ENCODE measurements around the gene ACTL8. TPM values are rescaled to one million over a fixed set of nuclear protein-coding genes. Genes with fewer than 3 reads are reported as not detected.

Gene ACTL8
- total and polyA plus RNA-seq, 2 donors (not counting 1 experiment from before 2014, with no cell fraction given), result 0.15 TPM; not detected in 1

- no peaks in the 10 kb centered on the region for H3K27me3 ChIP-seq (ENCODE audit: control insufficient read depth, insufficient read depth, low read length)
- no peak overlapping the region for H3K9ac ChIP-seq (ENCODE audit: insufficient read depth, low read length)
- H2AFZ ChIP-seq (ENCODE audit: low read length), result no peak overlapping the region
- H3K79me2 ChIP-seq (ENCODE audit: control insufficient read depth, insufficient read depth, low read length), result no peaks in the 10 kb centered on the region
- DNase-seq (ENCODE audit: low read depth in 2 of 2), result no peak
- TF ChIP-seq EZH2 (IDR thresholded peaks at IDR 0.05; ENCODE audit: low read length, missing control alignments) (no peak), CTCF (conservative IDR thresholded peaks at IDR 0.05 in 1 of 2, IDR thresholded peaks at IDR 0.05 in 1 of 2; ENCODE audit: low read depth in 1 of 2, low read length in 2 of 2) (no peak)
- H3K9me3 ChIP-seq (ENCODE audit: control insufficient read depth, insufficient read depth, low read depth, low read length), result no peaks in the 10 kb centered on the region
- no peaks in the 10 kb centered on the region for H3K4me1 ChIP-seq (ENCODE audit: control insufficient read depth, extremely low read depth, insufficient read depth, low read length)
- H4K20me1 ChIP-seq (ENCODE audit: control insufficient read depth, extremely low read depth, insufficient read depth, low read length), result no peaks in the 10 kb centered on the region
- H3K4me2 ChIP-seq (ENCODE audit: extremely low read depth, insufficient read depth, low read length), result no peak overlapping the region
- H3K4me3 ChIP-seq (replicated peaks in 1 of 4; ENCODE audit: control extremely low read depth in 1 of 4, insufficient read depth in 1 of 4, low read depth in 3 of 4, low read length in 4 of 4), result no peak overlapping the region
- H3K36me3 ChIP-seq (ENCODE audit: control insufficient read depth, insufficient read depth, low read length), result no peaks in the 10 kb centered on the region
- no peak overlapping the region for H3K27ac ChIP-seq (ENCODE audit: insufficient read depth, low read length)
These were observed 73.9 kb downstream of the ACTL8 start for GRCh38 chr1:17828991-17829390.

DNA sequence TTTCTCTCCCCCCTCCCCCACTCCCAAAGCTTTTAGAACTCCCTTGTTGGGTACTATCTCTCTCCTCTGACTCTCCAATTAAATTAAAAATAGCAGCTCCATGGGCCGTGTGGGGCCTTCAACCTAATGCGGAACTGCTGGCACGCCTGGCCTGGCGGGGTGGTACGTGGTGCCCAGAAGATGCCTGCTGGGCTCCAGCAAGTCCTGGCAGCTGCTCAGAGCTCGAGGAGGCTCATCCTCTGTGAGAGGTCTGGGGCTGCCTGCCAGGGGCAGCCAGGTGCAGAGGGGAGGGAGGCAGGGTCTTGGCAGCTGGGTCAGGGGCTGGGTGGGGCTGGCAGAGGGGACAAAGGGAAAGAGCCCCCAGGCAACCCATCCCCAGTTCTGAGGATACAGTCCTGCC lies 74.4 kb downstream of the ACTL8 start:
- TF ChIP-seq CTCF (conservative IDR thresholded peaks at IDR 0.05 in 1 of 2, IDR thresholded peaks at IDR 0.05 in 1 of 2; ENCODE audit: low read depth in 1 of 2, low read length in 2 of 2) (no peak), EZH2 (IDR thresholded peaks at IDR 0.05; ENCODE audit: low read length, missing control alignments) (no peak)
- Histone ChIP-seq H3K4me2 (ENCODE audit: extremely low read depth, insufficient read depth, low read length) (no peak overlapping the region), H3K9me3 (ENCODE audit: control insufficient read depth, insufficient read depth, low read depth, low read length) (no peaks in the 10 kb centered on the region), H3K27me3 (ENCODE audit: control insufficient read depth, insufficient read depth, low read length) (no peaks in the 10 kb centered on the region), H3K9ac (ENCODE audit: insufficient read depth, low read length) (no peak overlapping the region), H3K27ac (ENCODE audit: insufficient read depth, low read length) (no peak overlapping the region), H3K36me3 (ENCODE audit: control insufficient read depth, insufficient read depth, low read length) (no peaks in the 10 kb centered on the region), H3K4me1 (ENCODE audit: control insufficient read depth, extremely low read depth, insufficient read depth, low read length) (no peaks in the 10 kb centered on the region), H3K4me3 (replicated peaks in 1 of 4; ENCODE audit: control extremely low read depth in 1 of 4, insufficient read depth in 1 of 4, low read depth in 3 of 4, low read length in 4 of 4) (no peak overlapping the region), H4K20me1 (ENCODE audit: control insufficient read depth, extremely low read depth, insufficient read depth, low read length) (no peaks in the 10 kb centered on the region), H3K79me2 (ENCODE audit: control insufficient read depth, insufficient read depth, low read length) (no peaks in the 10 kb centered on the region), H2AFZ (ENCODE audit: low read length) (no peak overlapping the region)
- no peak for DNase-seq (ENCODE audit: low read depth in 2 of 2)

DNA sequence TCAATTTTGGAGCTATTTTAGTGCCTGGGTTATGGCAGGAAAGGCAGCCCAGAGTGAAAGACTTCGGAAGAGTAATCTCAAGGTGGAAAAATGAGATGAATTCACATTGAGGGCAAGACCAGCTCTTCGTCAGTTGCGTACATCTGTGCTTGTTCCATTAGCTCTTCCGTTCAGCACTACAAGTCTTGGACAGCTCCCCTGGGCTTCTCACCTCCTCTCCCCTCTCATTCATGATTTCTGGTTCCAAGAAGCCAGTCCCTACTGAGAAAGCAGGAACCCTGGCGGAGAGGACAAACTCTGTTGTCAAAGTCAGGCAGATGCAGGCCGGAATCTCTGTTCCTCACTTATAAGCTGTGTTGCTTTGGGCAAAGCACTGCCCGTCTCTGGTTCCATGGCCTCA lies 76.5 kb downstream of the ACTL8 start:
- no peak overlapping the region for H3K4me3 ChIP-seq (replicated peaks in 1 of 4; ENCODE audit: control extremely low read depth in 1 of 4, insufficient read depth in 1 of 4, low read depth in 3 of 4, low read length in 4 of 4)
- H3K4me1 ChIP-seq (ENCODE audit: control insufficient read depth, extremely low read depth, insufficient read depth, low read length), result no peaks in the 10 kb centered on the region
- H2AFZ ChIP-seq (ENCODE audit: low read length), result no peak overlapping the region
- H3K27me3 ChIP-seq (ENCODE audit: control insufficient read depth, insufficient read depth, low read length), result peaks cover 2% of the 10 kb centered on the region
- H3K9me3 ChIP-seq (ENCODE audit: control insufficient read depth, insufficient read depth, low read depth, low read length), result no peaks in the 10 kb centered on the region
- H3K4me2 ChIP-seq (ENCODE audit: extremely low read depth, insufficient read depth, low read length), result no peak overlapping the region
- no peak overlapping the region for H3K27ac ChIP-seq (ENCODE audit: insufficient read depth, low read length)
- no peaks in the 10 kb centered on the region for H3K79me2 ChIP-seq (ENCODE audit: control insufficient read depth, insufficient read depth, low read length)
- TF ChIP-seq CTCF (conservative IDR thresholded peaks at IDR 0.05 in 1 of 2, IDR thresholded peaks at IDR 0.05 in 1 of 2; ENCODE audit: low read depth in 1 of 2, low read length in 2 of 2) (no peak), EZH2 (IDR thresholded peaks at IDR 0.05; ENCODE audit: low read length, missing control alignments) (no peak)
- no peaks in the 10 kb centered on the region for H3K36me3 ChIP-seq (ENCODE audit: control insufficient read depth, insufficient read depth, low read length)
- no peak overlapping the region for H3K9ac ChIP-seq (ENCODE audit: insufficient read depth, low read length)
- DNase-seq (ENCODE audit: low read depth in 2 of 2), result peak; percentile 50 to 65
- H4K20me1 ChIP-seq (ENCODE audit: control insufficient read depth, extremely low read depth, insufficient read depth, low read length), result no peaks in the 10 kb centered on the region
